ENCODE data around the gene FRMD4B.

GRCh38 chr3:69420781-69421520 lies 35.1 kb upstream of the FRMD4B start:
- no peak for TF ChIP-seq GATA3 (IDR thresholded peaks at IDR 0.05; ENCODE audit: low read depth, low read length)
- TF ChIP-seq GATA2 (IDR thresholded peaks at IDR 0.05; ENCODE audit: low read depth, low read length) = no peak
